NK-92 (cell line): ENCODE data around the gene ABHD6.
"Not testable (repeated sequence)": the region's sequence is repeated elsewhere in the genome, so short reads cannot be mapped to it uniquely, and the experiment has no call there.

Source experiments
- DNase-seq: peaks from one replicate; lab custom pipeline; 2025; ENCODE audit not compliant: unreplicated experiment; lab: John Stamatoyannopoulos, UW

Gene ABHD6

GRCh38 chr3:58242340-58242739, 4.7 kb downstream of the ABHD6 start:
- DNase-seq: no peak

- not testable (repeated sequence) for DNase-seq
Measured at GRCh38 chr3:58242860-58243259, 5.3 kb downstream of the ABHD6 start.

- no peak for DNase-seq
Measured at GRCh38 chr3:58243976-58244585, 6.5 kb downstream of the ABHD6 start.

- DNase-seq: no peak
Measured at GRCh38 chr3:58246148-58247047, 8.8 kb downstream of the ABHD6 start.

GRCh38 chr3:58249358-58250092, 11.9 kb downstream of the ABHD6 start:
- DNase-seq: no peak

GRCh38 chr3:58250093-58250707, 12.6 kb downstream of the ABHD6 start:
- no peak for DNase-seq

GRCh38 chr3:58251631-58252035, 14.0 kb downstream of the ABHD6 start:
- no peak for DNase-seq

- no peak for DNase-seq
Measured at GRCh38 chr3:58254144-58254543, 16.6 kb downstream of the ABHD6 start.

- no peak for DNase-seq
Measured at GRCh38 chr3:58256061-58256460, 18.5 kb downstream of the ABHD6 start.

GRCh38 chr3:58256511-58256910, 18.9 kb downstream of the ABHD6 start:
- no peak for DNase-seq

GRCh38 chr3:58258392-58259055, 20.9 kb downstream of the ABHD6 start:
- no peak for DNase-seq

GRCh38 chr3:58260261-58260731, 22.7 kb downstream of the ABHD6 start:
- DNase-seq: no peak

- DNase-seq: no peak
Measured at GRCh38 chr3:58260733-58261132, 23.1 kb downstream of the ABHD6 start.

GRCh38 chr3:58261954-58262666, 24.5 kb downstream of the ABHD6 start:
- DNase-seq: no peak

GRCh38 chr3:58266577-58266976, 29.0 kb downstream of the ABHD6 start:
- no peak for DNase-seq

- not testable (repeated sequence) for DNase-seq
Measured at GRCh38 chr3:58267543-58267942, 30.0 kb downstream of the ABHD6 start.

GRCh38 chr3:58269356-58269755, 31.8 kb downstream of the ABHD6 start:
- no peak for DNase-seq

GRCh38 chr3:58270485-58270884, 32.9 kb downstream of the ABHD6 start:
- no peak for DNase-seq

- no peak for DNase-seq
Measured at GRCh38 chr3:58271901-58272501, 34.4 kb downstream of the ABHD6 start.

- no peak for DNase-seq
Measured at GRCh38 chr3:58272891-58273290, 35.3 kb downstream of the ABHD6 start.
